Mesendoderm (in vitro differentiated cells): ENCODE data around the gene PAX5.
"Not testable (repeated sequence)": the region's sequence is repeated elsewhere in the genome, so short reads cannot be mapped to it uniquely, and the experiment has no call there.

ENCODE experiments used
- DNase-seq: peaks from one replicate; pipeline ENCODE4 v3.0.0; 2013
- H2AK5ac ChIP-seq: 2 replicates; pipeline ENCODE4 v1.6.1; 2013; ENCODE audit warnings: low read length, inconsistent platforms
- H2BK120ac ChIP-seq: 2 replicates; pipeline ENCODE4 v1.6.1; 2013; ENCODE audit warnings: low read depth, mild to moderate bottlenecking, low read length, moderate library complexity, mixed read lengths
- H2BK15ac ChIP-seq: replicated peaks from 2 replicates; pipeline ENCODE4 v1.6.1; 2013; ENCODE audit warnings: low read depth, mild to moderate bottlenecking, moderate library complexity
- H2BK5ac ChIP-seq: 2 replicates; pipeline ENCODE4 v1.6.1; 2013; ENCODE audit warnings: low read length, inconsistent platforms
- H3K18ac ChIP-seq: 2 replicates; pipeline ENCODE4 v1.6.1; 2013; ENCODE audit warnings: mild to moderate bottlenecking, low read length, mixed read lengths
- H3K23ac ChIP-seq: one replicate; pipeline ENCODE4 v1.6.1; 2013; ENCODE audit warnings: low read length
- H3K27ac ChIP-seq: 2 replicates; pipeline ENCODE4 v1.5.1; 2013; ENCODE audit warnings: low read depth, mild to moderate bottlenecking, inconsistent platforms, low read length, moderate library complexity
- H3K27me3 ChIP-seq: 2 replicates; pipeline ENCODE4 v1.6.1; 2013; ENCODE audit warnings: low read length, control low read depth, mild to moderate bottlenecking, inconsistent platforms; ENCODE audit not compliant: insufficient read depth, poor library complexity
- H3K36me3 ChIP-seq: 2 replicates; pipeline ENCODE4 v1.6.1; 2013; ENCODE audit warnings: low read length, inconsistent platforms; ENCODE audit not compliant: control insufficient read depth, insufficient read depth
- H3K4ac ChIP-seq: one replicate; pipeline ENCODE4 v1.6.1; 2013; ENCODE audit warnings: low read depth, mild to moderate bottlenecking, low read length, moderate library complexity
- H3K4me1 ChIP-seq: 2 replicates; pipeline ENCODE4 v1.6.1; 2013; ENCODE audit warnings: low read depth, low read length, inconsistent platforms; ENCODE audit not compliant: control insufficient read depth
- H3K4me2 ChIP-seq: 2 replicates; pipeline ENCODE4 v1.6.1; 2013; ENCODE audit warnings: low read length
- H3K4me3 ChIP-seq: 2 replicates; pipeline ENCODE4 v1.5.1; 2013; ENCODE audit warnings: mild to moderate bottlenecking, low read length
- H3K56ac ChIP-seq: one replicate; pipeline ENCODE4 v1.6.1; 2013; ENCODE audit warnings: low read length
- H3K79me1 ChIP-seq: 2 replicates; pipeline ENCODE4 v1.6.1; 2013; ENCODE audit warnings: low read length, inconsistent platforms
- H3K79me2 ChIP-seq: 2 replicates; pipeline ENCODE4 v1.6.1; 2013; ENCODE audit warnings: mild to moderate bottlenecking, low read length; ENCODE audit not compliant: control insufficient read depth, insufficient read depth
- H3K9ac ChIP-seq: 2 replicates; pipeline ENCODE4 v1.6.1; 2013; ENCODE audit warnings: low read length, inconsistent platforms
- H4K5ac ChIP-seq: one replicate; pipeline ENCODE4 v1.6.1; 2013; ENCODE audit warnings: low read length
- H4K8ac ChIP-seq: one replicate; pipeline ENCODE4 v1.6.1; 2013; ENCODE audit warnings: low read depth, mild to moderate bottlenecking, control low read depth, low read length, moderate library complexity
- WGBS: extraction: QIAGEN DNeasy Blood & Tissue Kit; methylation state at CpG from one replicate; pipeline ENCODE4 v1.1.7; 2013; ENCODE audit warnings: low lambda C conversion rate, missing lambda C conversion rate; ENCODE audit not compliant: insufficient coverage; ENCODE audit errors: extremely low coverage; 5-methylcytosine and 5-hydroxymethylcytosine counted together

PAX5 gene

GRCh38 chr9:37060833-37061232 lies 26.8 kb upstream of the PAX5 start:
- Histone ChIP-seq H3K79me2 (no peaks in the 10 kb centered on the region), H4K8ac (no peak overlapping the region), H2BK5ac (no peak overlapping the region), H3K79me1 (no peaks in the 10 kb centered on the region), H3K36me3 (no peaks in the 10 kb centered on the region), H4K5ac (no peak overlapping the region), H3K23ac (no peak overlapping the region), H3K9ac (no peak overlapping the region), H2AK5ac (no peak overlapping the region), H2BK15ac (no peak overlapping the region), H3K4me1 (no peaks in the 10 kb centered on the region), H3K4me2 (no peak overlapping the region), H3K56ac (no peak overlapping the region), H2BK120ac (no peak overlapping the region), H3K4ac (no peak overlapping the region), H3K27me3 (no peaks in the 10 kb centered on the region), H3K4me3 (no peak overlapping the region), H3K27ac (no peak overlapping the region), H3K18ac (no peak overlapping the region)
- WGBS: no CpG with 5 or more reads among the region's 4 CpGs
- DNase-seq: no peak

- Histone ChIP-seq H3K4me2 (no peak overlapping the region), H4K5ac (no peak overlapping the region), H3K4me3 (no peak overlapping the region), H3K27ac (no peak overlapping the region), H2AK5ac (no peak overlapping the region), H3K79me1 (no peaks in the 10 kb centered on the region), H3K36me3 (no peaks in the 10 kb centered on the region), H3K4ac (no peak overlapping the region), H3K27me3 (no peaks in the 10 kb centered on the region), H3K4me1 (no peaks in the 10 kb centered on the region), H4K8ac (no peak overlapping the region), H3K9ac (no peak overlapping the region), H3K79me2 (no peaks in the 10 kb centered on the region), H2BK120ac (no peak overlapping the region), H3K23ac (no peak overlapping the region), H2BK15ac (no peak overlapping the region), H3K18ac (no peak overlapping the region), H3K56ac (no peak overlapping the region), H2BK5ac (no peak overlapping the region)
- no CpG with 5 or more reads among the region's 2 CpGs for WGBS
- DNase-seq: no peak
Measured at GRCh38 chr9:37056046-37056920, 22.2 kb upstream of the PAX5 start.

GRCh38 chr9:37054363-37054720 lies 20.3 kb upstream of the PAX5 start:
- not testable (repeated sequence) for H3K36me3 ChIP-seq, H3K27ac ChIP-seq, H3K4me3 ChIP-seq, H2AK5ac ChIP-seq, H4K5ac ChIP-seq, H3K79me2 ChIP-seq, H3K79me1 ChIP-seq, DNase-seq, H3K4me1 ChIP-seq, H4K8ac ChIP-seq, H3K27me3 ChIP-seq, H2BK15ac ChIP-seq, H3K18ac ChIP-seq, H3K56ac ChIP-seq, H3K4me2 ChIP-seq, H2BK120ac ChIP-seq, H3K23ac ChIP-seq, H3K4ac ChIP-seq, H3K9ac ChIP-seq, H2BK5ac ChIP-seq
- WGBS: no CpG with 5 or more reads among the region's 2 CpGs

GRCh38 chr9:37053684-37054362 lies 19.8 kb upstream of the PAX5 start:
- Histone ChIP-seq H2BK120ac (no peak overlapping the region), H3K4me3 (no peak overlapping the region), H3K23ac (no peak overlapping the region), H3K27me3 (no peaks in the 10 kb centered on the region), H4K8ac (no peak overlapping the region), H4K5ac (no peak overlapping the region), H2BK15ac (no peak overlapping the region), H2AK5ac (no peak overlapping the region), H3K4me1 (no peaks in the 10 kb centered on the region), H3K9ac (no peak overlapping the region), H3K36me3 (no peaks in the 10 kb centered on the region), H3K4me2 (no peak overlapping the region), H3K27ac (no peak overlapping the region), H3K18ac (no peak overlapping the region), H3K56ac (no peak overlapping the region), H3K79me1 (no peaks in the 10 kb centered on the region), H3K4ac (no peak overlapping the region), H3K79me2 (no peaks in the 10 kb centered on the region), H2BK5ac (no peak overlapping the region)
- no CpG with 5 or more reads among the region's 5 CpGs for WGBS
- no peak for DNase-seq

GRCh38 chr9:37046683-37047082 lies 12.6 kb upstream of the PAX5 start:
- H2BK5ac ChIP-seq: no peak overlapping the region
- no peak overlapping the region for H3K4me3 ChIP-seq
- no peak overlapping the region for H4K5ac ChIP-seq
- no peaks in the 10 kb centered on the region for H3K79me2 ChIP-seq
- no peak overlapping the region for H2BK15ac ChIP-seq
- no peak overlapping the region for H3K23ac ChIP-seq
- no peak overlapping the region for H3K27ac ChIP-seq
- no CpG with 5 or more reads among the region's 7 CpGs for WGBS
- no peak overlapping the region for H3K4ac ChIP-seq
- DNase-seq: no peak
- no peak overlapping the region for H3K56ac ChIP-seq
- no peaks in the 10 kb centered on the region for H3K4me1 ChIP-seq
- H4K8ac ChIP-seq: no peak overlapping the region
- H2AK5ac ChIP-seq: no peak overlapping the region
- H3K27me3 ChIP-seq: no peaks in the 10 kb centered on the region
- no peaks in the 10 kb centered on the region for H3K79me1 ChIP-seq
- H3K9ac ChIP-seq: no peak overlapping the region
- no peak overlapping the region for H3K18ac ChIP-seq
- H3K4me2 ChIP-seq: no peak overlapping the region
- H2BK120ac ChIP-seq: no peak overlapping the region
- H3K36me3 ChIP-seq: no peaks in the 10 kb centered on the region
